Activated CD4-positive, CD25-positive, alpha-beta regulatory T cell treated with anti-CD3 and anti-CD28 coated beads, Interleukin-2, amount 50 U/mL, for 72 hours (primary cell): ENCODE measurements around the gene PTPN14.

Experiments used
- DNase-seq: peaks from one replicate; pipeline ENCODE4 v3.0.0; 2021

The PTPN14 gene

DNA sequence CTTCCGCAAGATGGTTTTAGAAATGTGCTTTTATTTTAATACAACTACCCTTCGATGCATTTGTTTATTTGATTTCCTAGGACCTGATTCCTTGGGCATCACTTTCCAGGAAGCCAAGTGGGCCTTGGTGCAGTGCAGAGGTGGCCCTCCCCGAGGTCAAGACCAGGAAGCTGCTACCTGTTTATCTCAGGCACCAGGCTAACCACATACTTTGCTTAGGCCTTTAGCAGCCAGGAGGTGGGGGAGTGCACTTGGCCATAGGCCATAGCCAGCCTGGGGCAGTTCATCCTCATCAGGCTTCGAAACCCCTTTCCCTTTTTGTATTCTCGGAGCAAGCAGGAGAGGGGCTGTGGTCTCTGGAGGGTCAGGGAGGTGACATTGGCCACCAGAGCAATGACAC is 225.0 kb downstream of the PTPN14 start:
- DNase-seq: no peak

DNA sequence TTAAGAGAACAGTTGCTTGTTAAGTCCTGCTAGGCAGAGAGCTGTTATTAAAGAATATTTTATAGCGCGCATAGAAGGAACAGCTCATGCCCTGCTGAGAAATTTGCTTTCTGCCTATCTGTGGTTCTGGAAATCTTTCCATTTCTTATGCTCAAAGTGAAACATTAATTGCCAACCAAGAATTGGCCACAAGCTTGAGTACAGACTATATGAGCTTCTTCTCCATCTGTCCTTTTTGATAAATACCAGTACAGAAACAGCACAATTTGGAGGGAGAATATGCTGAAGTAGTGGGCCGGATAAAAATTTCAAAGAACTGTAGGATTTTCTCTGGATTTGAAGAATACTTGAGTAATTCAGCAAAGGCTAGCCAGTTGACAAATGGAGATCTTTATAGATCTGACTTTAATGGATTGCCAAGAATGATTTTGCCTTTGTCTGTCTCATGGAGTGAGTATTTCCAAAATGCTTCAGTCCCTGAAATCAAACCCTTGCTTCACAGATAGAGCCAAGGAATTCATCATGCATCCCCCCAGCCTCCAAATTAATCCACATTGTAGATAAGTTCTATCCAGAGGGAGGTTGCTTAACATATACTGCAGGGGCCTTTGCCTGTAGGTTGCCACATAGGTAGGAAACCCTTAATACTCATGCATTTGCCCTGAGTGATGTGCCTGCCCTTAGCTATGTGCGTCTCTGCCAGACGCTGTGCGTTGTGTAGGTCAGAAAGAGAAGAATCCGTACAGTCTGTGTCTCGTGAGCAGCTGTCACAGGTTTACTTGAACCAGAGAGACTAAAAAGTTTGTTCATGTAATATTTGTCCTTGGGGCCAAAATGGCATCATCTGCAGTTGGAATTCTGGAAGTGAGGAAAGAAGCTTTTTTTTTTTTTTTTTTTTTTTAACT is 226.3 kb downstream of the PTPN14 start:
- no peak for DNase-seq

DNA sequence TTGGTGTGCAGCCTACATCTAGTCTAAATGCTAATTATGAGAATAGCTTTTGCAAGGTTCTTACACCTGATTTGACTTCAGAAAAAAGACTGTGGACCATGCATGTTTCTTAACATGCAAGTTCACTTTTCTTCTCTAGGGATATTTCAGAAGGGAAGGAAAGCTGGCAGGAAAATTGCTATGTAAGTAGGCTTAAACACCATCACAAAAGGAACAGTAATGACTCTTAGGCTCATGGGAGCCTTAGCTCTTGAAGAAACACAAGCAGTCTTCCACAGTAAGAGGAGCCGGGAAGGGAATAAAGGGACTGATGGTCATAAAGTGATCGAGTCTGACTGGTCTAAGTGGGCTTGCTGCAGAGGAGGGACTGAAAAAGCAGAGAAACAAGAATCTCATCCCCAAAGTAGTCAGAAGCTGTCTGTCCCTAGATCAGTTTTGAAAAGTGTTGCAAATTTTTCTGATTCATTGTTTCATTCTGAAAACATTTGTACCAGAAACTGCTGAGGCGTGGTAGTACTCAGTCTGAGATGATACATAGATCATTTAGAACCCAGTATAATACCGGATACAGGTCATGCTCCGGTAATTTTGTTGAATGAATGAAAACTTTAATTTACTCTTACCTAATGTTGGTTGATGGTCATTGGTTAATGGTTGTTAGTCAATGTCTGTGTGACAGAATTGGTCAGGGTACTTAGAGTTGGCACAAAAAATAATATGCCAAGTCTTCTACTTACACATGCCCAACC is 229.5 kb downstream of the PTPN14 start:
- DNase-seq: no peak

DNA sequence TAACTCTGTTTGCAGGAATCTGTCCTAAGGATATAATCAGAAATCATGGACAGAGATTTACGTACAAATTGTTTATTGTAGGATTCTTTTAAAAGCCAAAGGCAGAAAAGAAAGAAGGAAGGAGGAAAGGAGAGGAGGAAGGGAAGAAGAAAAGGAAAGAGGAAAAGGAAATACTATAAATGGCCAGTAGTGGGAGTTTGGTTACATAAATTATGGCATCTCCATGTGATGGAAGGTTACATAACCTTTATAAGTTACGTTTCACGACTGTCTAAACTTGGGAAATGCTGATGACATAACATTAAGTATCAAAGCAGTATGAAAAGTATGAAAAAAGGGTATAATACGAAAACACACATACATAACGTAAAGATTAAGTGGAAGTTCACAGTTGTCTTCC is 231.5 kb downstream of the PTPN14 start:
- no peak for DNase-seq

DNA sequence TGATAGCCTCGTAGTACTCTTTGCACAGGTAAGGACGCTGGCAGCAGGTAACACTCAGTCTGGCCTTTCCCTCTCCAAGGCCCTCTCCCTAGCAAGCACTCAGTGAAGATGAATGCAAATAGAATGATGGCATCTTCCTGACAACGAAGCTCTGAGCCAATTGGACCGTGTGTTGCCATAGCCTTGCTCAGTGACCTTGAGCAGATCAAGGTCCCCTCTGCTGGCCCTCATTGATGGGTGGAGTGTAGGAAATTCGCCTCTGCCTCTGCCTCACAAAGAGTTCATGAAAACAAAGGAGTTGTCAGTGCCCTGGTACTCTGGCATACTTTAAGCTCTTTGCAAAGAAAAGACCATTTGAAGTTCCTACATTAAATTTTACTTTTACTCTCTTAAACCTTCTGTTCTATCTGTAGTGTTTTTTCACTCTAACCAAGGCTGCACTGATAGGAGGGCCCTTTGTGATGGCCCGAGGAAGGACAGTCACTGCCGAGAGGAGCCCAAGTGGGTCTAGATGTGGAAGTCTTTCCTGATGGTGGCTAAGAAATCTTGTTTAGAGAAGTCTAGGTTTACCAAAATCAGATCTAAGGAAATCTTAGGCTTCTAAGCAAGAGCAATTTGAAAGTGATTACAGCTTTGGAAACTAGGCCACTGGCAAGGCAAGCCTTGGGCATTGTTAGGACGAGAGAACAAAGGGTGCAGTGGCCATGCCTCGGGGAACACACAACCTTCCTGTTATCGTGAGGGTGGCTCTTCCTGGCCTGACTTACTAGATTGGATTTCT is 232.3 kb downstream of the PTPN14 start:
- no peak for DNase-seq

DNA sequence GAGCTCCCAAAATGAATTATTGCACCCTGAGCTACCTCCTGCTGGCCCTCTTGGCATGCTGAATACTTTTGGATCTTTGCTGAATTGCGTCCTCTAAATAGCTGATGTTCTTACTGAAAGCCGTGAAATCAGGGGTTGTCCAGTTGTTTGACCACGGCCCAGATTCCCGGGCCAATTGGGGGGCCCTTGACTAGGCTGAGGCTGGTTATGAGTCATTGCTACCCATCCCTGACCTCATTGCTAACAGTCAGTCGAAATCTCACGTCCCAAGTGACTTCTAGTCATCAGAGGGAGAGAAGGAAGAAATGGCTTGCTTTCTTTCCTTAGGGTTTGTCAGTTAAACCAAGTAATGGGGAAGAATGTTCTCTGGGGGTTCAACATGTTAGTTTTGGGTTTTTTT is 233.0 kb downstream of the PTPN14 start:
- no peak for DNase-seq

DNA sequence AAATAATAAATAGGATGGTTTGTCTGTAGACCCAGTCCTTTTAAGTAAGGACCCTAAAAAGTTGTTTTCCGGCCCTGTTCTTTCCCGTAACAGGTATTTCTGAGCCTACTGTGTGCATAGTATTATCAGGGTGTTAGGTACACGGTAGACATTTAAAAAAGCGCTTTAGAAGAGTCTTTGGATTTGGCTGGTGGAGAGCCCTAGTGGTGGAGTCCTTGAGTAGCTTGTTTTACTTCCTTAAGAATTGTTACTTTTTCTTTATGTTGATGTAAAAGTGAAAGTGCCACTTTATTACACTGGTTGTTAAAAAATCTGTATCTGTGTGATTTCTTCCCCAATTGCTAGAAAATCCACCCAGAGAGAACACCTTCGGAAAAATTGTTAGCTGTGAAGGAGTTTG is 233.7 kb downstream of the PTPN14 start:
- DNase-seq: no peak

DNA sequence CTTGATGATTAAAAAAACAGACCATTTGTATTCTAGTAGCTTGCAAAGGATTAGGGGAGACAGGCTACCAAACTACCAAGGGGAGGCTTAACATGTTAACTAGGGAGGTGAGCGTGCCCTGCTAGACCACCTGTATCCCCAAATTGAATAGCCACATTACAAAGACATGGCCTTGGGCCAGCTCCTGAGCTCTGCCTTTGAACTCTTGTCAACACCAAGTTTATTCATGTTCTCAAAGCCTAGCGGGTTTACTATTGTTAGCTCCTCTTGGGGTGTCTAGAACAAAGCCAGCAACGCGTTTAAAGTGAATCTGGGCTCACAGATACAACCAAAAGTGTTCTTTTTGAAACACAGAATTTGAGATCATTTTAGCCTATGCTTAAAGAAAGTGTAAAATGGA is 234.1 kb downstream of the PTPN14 start:
- DNase-seq: no peak

DNA sequence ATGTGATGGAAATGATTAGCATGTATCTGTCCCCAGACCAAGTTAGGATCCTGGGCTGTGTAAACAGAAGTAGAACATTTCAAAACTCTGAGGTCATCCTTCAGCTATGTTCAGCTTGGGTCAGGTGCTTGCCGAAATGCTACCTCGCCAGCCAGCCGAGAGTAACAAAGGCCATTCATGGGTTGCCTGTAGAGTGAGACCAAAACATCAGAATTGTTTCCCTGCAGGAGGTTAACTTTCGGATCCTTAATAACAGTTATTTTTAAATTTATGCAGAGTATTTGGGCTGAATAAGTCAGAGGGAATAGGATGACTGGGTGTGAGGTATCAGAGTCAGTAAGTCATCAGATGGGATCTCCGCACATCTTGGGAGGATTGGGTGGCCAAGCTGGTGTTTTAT is 234.8 kb downstream of the PTPN14 start:
- no peak for DNase-seq

DNA sequence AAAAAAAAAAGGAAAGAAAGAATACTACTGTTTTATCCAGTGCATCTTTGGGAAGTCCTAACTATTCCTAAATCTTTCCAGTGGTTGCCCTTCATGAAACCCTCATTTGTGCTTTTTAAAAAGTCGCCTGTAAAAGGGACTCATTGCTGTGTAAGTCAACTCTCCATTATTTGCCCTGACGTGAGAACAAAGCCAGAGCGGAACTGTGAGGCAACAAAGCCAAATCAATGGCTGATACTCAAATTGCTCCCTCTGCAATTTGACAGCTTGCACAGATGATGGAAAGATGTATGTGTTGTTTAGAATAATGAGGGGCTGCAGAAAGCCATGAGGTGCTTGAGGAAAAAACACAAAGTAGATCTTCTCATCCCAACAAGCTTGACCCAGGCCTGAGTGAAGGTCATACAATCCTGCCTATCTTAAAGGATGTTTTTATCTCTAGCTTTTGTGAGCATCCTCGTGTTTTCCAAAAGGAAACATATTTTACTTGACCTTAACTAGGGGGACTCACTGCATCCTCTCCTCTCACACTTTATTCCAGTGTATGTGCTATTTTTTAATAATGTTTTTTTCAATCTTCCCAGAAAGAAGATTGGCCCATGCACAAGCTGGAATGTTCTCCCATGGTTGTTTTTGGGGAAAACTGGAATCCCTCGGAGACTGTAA is 237.1 kb downstream of the PTPN14 start:
- DNase-seq: no peak

DNA sequence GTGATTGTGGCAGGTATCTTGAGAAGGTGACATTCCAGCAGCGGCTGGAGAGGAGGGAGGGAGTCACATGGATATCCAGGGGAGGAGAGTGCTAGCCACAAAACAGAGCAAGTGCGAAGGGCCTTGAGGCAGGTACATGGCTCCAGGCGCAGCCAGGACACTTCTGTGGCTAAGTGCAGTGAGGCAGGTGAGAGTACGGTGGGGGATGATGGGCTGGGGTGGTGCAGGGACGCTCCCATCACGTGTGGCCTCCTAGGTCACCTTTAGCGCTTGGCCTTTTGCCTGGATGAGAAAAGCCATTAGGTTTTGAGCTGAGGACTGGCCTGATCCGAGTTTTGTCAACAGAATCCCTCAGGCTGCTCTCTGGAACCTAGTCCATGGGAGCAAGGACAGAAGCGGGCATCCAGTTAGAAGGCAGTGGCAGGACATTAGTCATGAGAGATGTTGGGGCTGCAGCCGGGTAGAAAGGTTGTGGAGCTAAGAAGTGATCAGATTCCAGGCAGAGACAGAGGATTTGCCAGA is 238.8 kb downstream of the PTPN14 start:
- no peak for DNase-seq

DNA sequence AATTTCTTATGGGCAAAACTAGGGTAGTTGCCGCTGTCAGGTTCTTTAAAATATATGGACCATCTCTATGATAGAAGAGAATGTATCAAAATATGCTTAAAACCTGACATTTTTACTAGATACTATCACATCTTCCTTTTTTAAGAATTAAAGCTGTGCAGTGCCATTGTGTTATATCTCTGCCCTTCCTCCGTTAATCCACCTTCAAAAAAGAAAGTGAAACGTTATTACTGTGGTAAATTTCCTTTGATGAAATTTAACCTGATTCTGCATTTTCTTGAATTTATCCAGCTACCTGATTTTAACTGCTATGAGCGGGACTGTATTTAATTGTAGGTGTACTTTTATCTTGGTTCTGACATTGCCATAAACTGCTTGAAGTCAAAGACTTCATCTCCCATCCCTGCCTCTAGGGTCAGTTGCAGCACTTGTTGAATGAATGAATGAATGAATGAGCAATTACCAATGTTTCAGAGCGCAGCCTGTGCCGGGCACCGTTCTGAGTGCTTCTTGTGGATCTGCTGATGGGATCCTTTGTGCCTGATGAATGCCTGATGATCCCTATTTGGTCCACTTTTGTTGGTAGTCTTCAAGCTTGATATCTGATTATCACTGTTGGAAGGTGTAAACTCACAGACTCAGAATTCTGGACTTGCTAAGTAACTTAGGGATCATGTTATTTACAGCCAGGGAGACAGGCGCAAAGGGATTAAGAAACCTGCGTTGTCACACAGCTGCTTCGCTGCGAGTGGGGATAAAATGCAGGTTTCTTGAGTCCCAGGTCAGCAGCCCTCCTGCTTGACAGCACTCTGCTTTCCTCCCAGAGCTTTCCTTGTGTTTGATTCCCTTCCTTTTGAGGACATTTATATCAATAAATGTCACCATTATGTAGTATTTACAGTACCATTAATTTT is 240.4 kb downstream of the PTPN14 start:
- no peak for DNase-seq

DNA sequence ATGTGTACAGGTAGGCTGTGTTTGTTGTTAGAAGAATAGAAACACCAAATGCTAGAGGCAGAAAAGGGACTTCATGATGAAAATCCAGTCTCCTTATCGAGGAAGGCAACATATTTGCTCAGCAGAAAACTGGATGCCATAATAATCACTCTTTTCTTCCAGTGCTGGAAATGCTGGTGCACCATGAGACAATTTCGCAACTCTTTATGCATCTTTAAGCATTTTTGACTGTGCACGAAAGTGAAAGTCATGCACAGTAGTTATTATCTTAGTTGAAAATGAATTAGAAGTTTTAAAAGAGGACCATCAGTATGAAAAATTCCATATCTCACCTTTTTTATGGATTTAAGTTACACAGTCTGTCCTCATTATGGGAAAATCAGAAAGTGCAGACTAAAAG is 241.4 kb downstream of the PTPN14 start:
- DNase-seq: no peak

DNA sequence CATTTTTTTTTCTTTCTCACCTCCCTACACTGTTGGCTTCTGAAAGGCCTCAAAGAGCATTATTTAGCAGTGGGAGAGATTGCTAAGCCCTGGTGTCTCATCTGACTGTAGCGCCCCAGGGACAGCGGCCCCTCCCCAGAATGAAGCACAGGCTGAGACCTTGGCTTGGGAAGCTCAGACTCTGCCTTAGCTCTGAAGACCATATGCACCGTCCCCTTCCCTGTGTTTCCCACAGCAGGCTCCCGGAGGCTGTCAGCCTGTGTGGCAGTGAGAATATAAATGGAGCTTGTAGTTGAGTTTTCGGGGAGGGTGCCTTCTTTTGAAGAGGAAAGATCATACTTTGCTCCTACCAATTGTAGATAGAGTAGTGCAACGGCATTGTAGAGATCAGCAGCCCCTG is 245.1 kb downstream of the PTPN14 start:
- no peak for DNase-seq

DNA sequence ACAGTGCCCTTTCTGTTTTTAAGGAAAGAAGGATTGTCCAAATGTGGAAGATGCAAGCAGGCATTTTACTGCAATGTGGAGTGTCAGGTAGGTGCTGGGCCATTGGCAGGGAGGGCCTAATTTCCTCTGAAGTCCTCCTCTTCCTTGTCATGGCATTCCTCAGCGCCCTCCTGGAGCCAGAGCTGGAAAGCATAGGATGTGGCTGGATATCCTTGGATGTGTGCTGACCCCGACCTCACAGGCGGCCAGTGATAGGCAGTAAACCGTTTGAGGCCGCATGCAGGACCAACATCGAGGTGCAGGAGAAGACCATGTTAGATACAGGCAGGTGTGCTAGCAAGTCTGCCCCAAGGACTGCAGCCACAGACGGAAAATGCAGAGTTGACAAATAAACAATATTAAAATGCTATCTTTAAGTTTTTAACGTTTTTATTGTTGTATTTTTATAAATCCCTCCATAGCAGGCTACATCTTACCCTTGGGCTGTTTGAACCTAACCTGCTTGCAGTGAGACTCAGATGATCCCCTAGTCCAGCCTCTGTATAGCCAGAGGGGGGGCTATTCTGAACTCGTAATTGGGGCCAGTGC is 246.1 kb downstream of the PTPN14 start:
- no peak for DNase-seq

DNA sequence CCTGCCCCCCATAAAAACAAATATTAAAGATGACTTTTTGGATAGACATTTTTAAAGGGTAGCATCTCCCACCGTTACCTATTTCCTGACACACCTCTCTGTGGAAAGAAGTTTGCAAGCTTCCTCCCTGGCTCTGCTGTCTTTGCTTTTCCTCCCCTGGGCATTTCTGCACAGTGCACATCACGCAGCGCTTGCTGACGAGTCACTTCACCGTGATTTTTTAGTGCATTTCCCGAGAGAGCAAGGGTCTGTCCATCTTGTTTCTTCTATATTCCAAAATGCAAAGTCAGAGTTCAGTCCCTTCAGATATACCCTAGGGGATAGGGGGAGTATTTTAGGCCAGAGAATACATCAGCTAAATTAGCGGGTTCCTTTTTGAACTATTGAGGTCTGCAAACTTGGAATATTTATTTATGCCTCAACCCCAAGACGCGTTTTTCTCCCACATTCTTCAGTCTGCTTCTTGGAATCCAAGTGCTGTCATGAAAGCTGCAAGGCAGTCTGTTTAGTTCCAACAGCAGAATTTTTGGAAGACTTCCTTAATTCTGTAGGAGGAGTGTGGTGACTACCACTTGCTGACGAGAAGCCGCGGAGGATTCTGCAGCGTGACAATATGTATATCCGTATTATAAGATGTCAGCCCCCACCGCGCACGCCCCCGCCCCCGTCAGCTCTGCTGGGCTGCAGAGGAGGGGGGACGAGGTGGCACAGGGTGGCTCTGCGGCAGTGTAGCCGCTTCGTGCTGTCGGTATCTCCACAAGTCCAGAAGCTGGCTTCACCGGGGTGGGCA is 248.1 kb downstream of the PTPN14 start:
- DNase-seq: no peak

DNA sequence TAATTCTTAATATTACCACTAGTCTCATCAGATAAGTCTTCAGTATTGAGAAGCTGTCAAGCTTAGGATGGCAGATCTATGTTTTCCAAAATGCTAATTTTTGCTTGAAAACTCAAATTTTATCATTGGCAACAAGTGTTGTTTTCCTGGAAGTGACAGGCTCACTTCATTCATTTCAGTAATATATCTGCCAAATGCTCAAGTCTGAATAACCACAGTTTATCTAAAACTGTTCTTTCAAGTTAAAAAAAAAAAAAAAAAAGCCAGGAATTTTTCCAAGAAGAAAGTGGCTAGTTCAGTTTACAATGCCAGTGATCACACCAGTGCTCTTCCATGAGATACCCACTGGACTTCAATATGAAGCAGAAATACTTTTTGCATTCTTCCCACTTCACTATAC is 249.9 kb downstream of the PTPN14 start:
- no peak for DNase-seq

DNA sequence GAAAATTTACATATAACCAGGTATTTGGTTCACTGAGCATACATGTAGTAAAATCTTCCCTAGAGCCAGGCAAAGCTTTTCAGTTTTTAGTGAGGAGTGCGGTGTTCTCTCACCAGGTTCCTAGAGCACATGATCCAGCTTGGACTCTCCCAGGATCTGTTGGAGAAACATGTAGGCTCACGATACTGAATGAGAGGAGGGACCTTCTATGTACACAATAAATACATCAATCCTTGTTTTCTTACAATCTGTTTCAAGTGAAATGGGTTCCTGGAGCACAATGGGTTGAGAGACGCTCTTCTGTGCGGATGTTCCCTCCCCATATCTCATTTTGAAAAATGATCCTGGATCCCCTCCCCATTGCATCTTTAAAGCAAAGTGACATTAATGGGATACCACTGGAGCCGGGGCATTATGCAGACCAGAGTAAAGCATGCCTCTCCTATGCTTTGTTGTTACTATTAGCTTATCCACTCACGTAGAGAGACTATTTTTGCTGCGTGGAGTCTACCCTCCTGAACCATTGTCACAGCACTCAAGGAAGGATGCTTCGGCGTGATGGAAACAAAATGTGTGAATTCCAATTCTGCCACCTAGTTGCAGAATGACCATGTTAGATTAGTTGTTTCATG is 251.1 kb downstream of the PTPN14 start:
- DNase-seq: no peak
